H1 (cell line): ENCODE results near the gene OXLD1. TPM values are rescaled to one million over a fixed set of nuclear protein-coding genes. Genes with fewer than 3 reads are reported as not detected.

Source experiments
- FOSL1 ChIP-seq: IDR thresholded peaks from 2 replicates; pipeline ENCODE4 v1.6.1; 2011; ENCODE audit warnings: mild to moderate bottlenecking, low read depth, low read length, moderate library complexity; ENCODE audit not compliant: insufficient read depth
- JUN ChIP-seq: IDR thresholded peaks from 2 replicates; pipeline ENCODE4 v1.6.1; 2011; ENCODE audit warnings: low read depth, mild to moderate bottlenecking, improper control_type of control experiment, low read length
- NRF1 ChIP-seq: IDR thresholded peaks from 2 replicates; pipeline ENCODE4 v1.6.1; 2011; ENCODE audit warnings: mild to moderate bottlenecking, low read depth, low read length, improper control_type of control experiment
- SIX5 ChIP-seq: IDR thresholded peaks from 2 replicates; pipeline ENCODE4 v1.6.1; 2011; ENCODE audit warnings: mild to moderate bottlenecking, low read depth, low read length
- polyA plus RNA-seq, 7 experiments: library from polyadenylated mRNA; depleted of rRNA in 3 of 7; stranded (reverse) in 5 of 7; unstranded in 2 of 7; fragments of >200 nt in 5 of 7; fragments of 200-250 nt in 2 of 7; gene quantifications; 1 replicate in 5 of 7; 2 replicates in 1 of 7; 4 replicates in 1 of 7; pipeline versions ENCODE4 v1.2.1 to v1.2.3, GENCODE V29; 2011 to 2013; ENCODE audit warnings: missing spikeins in 2 of 7, mixed read lengths in 2 of 7
- total RNA-seq: library from RNA; stranded (reverse); fragmentation: NEBNext Ultra II Directional; extraction: Animal tissue kit (Norgen Biotek cat#: 25700); gene quantifications from 2 replicates; pipeline ENCODE4 v1.2.1, GENCODE V29; 2021

The OXLD1 gene
- total and polyA plus RNA-seq, 2 of the 8 experiments (the other 6 are each of a cell fraction or from before 2014, with no cell fraction given) = 41.5 to 61.9 TPM

DNA sequence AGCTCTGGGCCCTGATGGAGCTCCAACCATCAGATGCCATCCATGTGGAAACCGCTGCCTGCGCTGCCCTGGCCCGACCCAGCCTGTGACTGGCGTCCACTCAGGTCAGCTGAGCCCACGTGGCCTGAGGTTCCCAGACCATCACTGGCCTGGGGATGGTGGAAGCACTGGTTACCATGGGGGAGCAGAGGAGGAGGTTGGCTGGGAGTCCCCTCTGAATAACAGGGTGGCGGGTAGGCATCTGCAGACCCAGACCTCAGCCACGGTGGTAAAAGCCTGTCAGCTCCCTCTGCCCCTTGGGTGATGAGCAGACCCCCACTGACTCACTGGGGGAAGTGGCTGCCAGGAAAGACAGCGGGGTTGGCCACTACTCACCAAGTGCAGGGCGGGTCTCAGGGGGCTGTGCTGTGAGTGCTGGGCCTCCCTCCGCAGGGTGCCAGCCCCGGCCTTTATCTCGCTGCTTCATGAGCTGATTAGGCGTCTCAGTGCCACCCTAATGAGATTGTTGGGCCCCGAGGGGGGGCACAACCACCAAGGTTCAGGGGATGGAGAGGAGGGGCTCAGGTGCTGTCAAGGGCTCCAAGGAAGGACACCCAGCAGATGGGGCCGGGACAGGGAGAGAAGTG, 10.2 kb downstream of the OXLD1 start, which contains the start of gene PDE6G (continued):
- TF ChIP-seq FOSL1 (no peak), JUN (no peak), NRF1 (no peak), SIX5 (no peak)
- TF ChIP-seq, all 59 proteins: peak for 0
